IPS DF 19.7 (cell line): Measurements from ENCODE around the gene RANBP17.

ENCODE experiments used
- DNase-seq: peaks from one replicate; pipeline ENCODE4 v3.0.0-alpha.2; 2013; ENCODE audit warnings: low read depth, low spot score

The RANBP17 gene

DNA sequence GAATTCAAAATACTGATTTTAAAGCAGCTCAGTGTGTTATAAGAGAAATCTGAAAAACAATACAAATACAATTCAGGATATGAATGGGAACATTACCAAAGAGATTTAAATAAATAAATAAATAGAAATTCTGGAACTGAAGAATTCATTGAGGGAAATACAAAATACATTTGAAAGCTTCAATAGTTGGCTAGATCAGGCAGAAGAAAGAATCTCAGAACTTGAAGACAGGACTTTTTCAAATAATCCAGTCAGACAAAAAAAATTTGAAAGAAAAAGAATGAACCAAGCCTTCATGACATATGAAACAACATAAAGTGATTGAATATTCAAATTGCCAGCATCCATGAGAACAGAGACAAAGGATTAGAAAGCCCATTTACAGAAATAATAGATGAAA is 387.6 kb downstream of the RANBP17 start:
- DNase-seq: no peak

DNA sequence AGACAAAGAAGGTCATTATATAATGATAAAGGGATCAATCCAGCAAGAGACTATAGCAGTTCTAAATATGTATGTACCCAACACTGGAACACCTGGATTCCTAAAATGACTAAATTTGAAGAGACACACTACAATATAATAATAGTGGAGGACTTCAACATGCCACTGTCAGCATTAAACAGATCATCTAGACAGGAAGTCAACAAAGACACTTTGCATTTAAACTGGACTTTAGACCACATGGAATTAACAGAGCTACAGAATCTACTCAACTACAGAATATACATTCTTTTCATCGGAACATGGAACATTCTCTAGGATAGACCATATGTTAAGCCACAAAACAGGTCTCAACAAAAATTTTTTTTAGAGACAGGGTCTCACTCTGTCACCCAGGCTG is 388.9 kb downstream of the RANBP17 start:
- no peak for DNase-seq

DNA sequence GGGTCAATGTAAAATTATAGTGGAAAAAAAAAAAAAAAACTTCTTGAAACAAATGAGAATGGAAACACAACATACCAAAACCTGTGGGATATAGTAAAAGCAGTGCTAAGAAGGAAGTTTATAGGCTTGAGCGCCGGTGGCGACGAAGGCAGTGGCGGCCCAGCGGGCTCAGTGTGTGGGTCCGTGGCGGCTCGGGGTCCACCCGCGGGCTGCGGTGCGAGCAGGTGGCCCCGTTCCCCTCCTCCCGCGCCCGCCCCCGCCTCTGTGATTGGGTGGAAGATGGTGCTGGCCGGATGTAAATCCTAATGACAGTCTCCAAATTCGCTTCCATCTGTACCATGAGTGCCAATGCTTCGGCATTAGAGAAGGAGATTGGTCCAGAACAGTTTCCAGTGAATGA is 389.7 kb downstream of the RANBP17 start:
- no peak for DNase-seq

DNA sequence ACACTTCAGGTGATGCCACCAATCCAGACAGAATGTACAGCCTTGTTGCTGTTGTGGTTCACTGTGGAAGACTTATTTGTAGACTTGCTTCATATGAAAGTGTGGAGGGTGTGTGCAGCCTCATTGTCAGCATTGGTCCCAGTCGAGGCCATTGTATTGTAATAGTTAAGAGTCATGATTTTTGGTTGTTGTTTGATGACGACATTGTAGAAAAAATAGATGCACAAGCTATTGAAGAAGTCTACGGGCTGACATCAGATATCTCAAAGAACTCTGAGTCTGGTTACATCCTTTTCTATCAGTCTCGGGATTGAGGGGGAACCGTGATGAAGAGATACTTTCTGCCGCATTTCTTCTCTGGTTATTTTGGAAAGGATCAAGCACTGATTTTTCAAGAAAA is 390.9 kb downstream of the RANBP17 start:
- no peak for DNase-seq

DNA sequence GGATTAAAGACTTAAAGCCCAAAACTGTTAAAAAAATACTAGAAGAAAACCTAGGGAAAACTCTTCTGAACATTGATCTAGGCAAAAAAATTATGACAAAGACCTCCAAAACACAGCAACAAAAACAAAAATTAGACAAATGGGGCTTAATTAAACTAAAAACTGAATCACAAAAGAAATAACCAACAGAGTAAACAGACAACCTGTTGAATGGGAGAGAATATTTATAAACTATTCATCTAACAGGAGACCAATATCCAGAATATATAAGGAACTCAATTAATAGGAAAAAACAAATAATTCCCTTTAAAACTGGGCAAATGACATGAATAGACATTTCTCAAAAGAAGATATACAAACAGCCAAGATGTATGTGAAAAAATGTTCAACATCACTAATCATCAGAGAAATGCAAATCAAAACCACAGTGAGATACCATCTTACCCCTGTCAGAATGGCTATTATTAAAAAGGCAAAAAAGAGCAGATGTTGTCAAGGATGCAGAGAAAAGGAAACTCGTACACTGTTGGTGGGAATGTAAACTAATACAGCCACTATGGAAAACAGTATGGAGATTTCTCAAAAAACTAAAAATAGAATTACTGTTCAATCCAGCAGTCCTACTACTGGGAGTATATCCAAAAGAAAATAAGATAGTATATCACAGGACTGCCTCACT is 397.1 kb downstream of the RANBP17 start:
- no peak for DNase-seq

DNA sequence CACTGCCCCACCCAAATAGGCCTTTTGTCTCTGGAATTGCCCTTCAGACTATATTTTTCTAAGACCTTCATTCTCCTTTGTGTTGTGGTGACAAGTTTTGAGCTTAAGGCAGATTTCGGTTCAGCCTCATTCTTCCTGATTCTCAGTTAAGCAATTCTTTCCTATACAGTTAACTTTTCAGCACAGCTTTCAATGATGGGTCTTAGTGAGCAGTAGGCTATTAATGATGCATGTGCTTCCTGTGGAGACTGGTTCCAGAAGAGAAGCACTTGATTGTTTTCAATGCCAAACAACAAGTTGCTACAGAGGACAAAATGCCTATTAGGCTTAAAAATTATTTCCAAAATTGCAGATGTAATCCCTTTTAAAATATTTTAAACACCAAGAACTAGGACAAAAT is 399.5 kb downstream of the RANBP17 start:
- DNase-seq: no peak

DNA sequence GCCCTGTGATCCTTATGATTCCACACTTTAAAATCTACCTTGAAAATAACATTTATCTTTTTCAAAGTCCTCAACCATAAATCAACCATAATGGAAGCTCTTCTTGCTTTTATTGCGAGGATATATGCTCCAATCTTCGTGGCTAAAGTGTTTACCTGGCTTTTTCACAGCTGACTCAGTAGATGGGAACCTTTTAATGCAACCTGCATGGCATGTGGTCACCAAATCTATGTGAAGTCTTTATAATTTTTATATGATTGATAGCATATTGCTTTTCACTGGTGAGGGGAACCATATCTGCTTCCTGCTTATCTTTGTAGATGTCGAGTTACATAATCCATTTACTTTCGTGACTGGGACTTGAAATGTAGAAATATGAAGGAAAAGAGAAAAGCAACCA is 400.1 kb downstream of the RANBP17 start:
- DNase-seq: no peak

DNA sequence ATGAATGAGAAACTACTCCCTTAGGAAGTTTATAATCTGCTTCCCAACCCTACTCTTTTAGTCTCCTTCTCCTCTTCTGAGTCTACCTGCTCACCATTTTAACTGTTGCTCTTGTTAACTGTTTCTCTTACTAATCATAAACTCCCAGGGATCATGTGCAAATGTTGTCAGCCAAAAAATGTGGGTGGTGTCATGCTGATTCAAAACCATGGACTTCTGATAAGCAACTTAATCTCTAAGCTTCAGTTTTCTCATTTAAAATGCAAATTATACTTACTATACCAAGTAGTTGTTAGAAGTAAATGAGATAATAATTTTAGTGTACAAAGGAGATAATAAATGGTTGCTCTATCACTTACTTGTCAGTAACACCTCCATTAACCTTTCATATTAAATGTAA is 401.4 kb downstream of the RANBP17 start:
- no peak for DNase-seq

DNA sequence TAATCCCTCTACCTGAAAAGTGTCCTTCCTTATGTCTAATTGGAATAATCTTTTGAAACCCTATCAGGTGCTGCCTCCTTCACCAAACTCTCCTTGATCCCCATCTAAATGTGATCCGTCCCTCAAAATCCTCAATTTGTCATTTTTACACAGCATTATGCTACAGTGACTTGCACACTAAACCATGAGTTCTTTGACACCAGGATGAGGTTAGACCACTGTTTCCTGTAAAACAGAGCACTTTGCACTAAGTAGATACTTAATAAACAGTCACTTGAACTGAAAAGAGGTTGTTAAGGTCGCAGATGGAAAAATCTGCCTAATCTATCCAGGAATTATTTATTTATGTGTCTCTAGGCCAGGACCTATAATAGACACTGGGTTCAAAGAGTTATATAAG is 403.0 kb downstream of the RANBP17 start:
- DNase-seq: no peak

DNA sequence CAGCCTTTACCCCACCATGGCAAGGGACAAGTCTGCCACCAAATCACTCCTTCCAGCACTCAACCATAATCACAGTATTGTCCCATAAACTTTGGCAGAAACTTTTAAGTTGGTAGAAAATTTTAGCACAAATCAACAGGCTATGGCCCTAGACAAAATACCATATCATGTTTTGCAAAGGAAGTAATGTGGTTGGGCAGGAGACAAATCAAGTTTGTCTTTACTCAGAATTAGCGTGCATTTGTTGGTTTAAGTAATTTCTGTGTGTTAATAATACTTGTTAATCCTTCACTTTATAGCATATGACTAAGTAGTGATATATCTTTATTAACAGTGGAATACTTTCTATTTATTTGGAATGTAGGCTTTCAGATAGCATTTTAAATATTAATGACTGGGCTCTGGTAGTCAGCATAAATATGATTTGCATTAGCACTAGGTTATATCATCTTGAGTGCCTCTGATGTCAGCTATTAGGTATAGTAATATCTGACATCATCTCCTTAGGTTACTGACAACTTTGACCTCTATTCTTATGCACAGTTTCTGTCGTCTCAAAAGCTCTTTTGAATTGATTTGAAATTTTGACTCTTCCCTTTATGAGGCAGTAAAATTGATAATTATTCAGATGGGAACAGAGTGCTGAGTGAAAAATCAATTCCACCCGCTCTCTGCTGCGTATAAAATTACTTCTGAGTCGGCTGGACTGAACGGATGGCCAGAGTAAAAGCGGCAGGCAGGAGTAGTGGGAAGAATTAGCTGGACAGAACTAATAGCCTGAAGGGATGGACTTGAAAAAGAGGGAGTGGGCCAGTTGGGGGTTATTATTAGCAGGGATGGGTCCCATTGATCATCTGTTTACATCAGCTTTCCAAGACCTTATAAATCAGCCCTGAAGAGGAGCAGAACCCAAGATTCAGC is 407.1 kb downstream of the RANBP17 start:
- no peak for DNase-seq

DNA sequence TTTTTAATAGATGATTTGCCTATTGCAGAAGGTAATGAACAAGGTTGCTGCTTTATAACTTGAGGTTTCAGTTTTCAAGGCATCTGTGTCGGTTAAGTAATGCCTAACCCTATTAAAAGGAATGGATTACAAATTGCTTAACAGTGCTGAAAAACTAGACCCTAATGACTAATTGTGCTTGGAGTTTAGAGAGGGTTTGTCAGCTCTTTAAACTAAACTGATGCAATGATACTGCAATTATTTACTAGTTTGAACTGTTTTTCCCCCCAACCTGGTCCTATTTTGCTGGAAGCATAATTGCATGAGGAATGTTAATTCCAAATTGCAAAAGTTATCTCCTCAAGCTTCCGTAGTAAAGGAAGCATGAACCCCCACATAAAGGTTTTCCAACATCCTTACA is 407.9 kb downstream of the RANBP17 start:
- DNase-seq: no peak

DNA sequence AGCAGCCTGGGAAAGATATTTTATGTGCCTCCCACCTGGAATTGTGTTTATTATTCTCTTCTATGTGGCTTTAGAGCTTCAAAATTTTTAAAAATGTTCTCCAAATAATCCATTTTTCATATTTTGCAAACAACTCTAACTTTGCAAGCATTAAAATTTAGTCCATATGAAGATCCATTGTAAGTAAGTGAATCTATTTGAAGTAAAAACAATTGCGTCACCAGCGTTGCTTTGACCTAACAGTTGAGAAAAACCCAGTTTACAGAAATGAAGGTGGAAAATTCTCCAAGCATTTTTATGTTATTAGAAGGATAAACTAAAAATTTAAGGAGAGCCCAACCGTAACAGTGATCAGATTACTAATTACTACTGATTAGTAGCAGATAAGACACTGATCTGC is 408.3 kb downstream of the RANBP17 start:
- DNase-seq: no peak

DNA sequence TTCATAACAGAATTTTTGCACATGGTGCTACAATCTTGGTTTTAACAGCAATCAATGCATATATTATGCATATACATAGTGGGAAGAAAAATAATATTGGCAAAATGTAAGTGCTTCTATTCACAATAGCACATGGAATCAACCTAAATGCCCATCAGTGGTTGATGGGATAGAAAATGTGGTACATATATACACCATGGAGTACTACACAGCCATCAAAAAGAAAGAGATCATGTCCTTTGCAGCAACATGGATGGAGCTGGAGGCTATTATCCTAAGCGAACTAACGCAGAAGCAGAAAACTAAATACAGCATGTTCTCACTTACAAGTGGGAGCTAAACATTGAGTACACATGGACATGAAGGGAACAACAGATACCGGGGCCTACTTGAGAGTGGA is 410.0 kb downstream of the RANBP17 start:
- DNase-seq: no peak

DNA sequence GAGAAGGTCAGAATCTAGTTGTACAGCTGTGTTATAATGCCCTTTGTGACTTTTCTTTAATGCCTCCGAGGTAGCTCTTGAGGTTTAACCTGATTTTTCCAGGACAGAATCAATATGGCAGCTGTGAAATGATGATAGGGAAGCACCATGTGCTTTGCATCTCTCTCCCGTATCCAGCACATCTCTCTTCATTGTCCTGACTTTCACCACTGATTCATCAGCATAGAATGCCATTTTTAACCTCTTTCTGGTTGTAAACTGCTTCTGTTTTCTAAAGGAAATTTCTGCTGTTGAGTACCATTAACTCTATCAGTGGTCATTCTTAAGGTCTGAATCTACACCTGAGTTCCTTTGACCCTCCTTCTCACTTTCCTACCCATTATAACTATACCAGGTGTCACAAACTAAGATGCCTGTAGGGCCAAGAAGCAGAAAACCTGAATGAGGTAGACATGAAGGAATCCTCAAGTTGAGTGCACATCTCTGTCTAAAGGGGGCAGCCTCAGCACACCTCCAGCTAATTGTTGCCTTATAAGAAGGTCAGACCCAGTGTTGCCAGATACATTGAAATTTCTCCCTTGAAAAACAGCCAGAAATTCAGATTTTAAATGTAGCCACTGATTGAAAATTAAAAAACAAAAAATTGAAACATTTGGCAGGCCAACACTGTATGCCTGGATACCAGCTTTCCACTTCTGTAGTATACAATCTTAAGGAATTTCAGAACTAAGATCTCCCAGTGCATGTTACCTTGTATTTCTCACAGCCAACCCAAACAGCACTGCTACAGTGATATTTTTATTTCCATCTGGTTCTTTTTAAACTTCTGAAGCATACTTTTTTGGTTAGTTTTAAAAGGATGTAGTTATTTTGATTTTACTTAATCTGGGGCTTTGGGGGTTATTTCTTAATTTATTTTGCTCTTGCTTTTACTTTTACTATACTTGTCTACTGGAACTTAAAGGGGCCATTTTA is 411.5 kb downstream of the RANBP17 start:
- DNase-seq: peak; percentile 33

DNA sequence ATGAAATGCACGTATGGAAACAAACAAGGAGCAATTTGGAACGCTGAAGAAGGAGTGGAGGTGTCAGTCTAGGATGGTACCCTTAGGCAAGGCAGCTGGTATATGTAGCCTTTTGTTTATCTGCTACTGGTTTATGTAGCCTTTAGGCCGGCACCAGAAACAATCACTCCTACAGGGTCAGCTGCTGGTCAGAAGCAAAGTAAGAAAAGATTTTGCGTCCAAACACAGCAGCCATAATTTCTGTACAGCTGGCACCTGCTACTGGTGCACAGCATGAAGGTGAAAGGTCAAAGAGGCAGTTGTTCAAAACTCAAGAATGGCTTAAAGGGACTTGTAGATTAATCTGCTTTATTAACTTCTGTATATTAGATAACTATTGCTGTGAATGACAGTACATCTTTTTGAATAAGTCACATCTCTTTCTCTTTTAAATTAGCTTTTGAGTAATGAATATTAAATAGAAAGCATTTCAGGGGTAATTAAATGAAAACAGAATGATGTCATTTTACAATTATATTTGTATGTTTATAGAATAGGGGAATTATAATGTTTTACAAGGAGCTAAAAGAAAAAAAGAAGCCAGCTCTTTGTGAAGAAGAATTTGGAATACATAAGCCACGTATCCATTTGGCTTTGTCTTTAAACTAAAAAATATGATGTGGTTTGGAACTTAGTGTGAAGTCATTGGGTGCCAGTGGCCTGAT is 414.2 kb downstream of the RANBP17 start:
- DNase-seq: no peak

DNA sequence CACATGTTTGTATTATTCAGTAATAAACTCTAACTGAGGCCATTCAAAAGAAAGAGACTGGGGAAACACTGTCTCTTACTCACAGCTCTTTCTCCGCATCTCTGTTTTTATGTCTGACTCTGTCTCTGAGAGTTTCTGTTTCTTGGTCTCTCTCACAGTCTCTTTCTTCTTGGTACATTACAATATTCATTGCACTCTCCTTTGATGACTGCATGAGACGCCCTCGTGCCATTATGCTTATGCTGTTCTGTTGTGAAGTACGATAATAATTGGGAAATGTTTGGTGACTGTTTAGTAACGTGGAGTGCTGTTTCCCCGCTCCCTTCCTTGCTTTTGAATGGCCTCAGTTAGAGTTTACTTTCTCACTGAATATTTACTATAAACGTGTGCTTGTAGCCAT is 421.9 kb downstream of the RANBP17 start:
- no peak for DNase-seq

DNA sequence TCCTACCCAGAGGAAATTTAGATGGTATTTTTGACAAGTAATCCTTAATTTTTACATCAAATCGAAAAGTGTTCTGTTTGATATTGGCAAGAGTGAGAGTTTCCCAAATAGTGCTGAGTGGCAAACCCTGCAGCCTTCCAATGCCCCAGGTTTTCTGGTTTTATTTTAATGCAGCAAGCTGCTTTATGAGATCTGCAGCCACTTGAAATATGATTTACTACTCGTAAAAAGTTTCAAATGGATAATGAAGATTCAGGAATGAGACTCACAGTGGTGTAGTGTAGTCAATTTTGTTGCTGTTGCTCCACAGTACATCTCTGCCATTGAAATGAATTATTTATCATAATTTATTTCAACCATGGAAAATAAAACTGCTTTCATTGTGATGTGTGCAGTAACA is 423.6 kb downstream of the RANBP17 start:
- DNase-seq: no peak

DNA sequence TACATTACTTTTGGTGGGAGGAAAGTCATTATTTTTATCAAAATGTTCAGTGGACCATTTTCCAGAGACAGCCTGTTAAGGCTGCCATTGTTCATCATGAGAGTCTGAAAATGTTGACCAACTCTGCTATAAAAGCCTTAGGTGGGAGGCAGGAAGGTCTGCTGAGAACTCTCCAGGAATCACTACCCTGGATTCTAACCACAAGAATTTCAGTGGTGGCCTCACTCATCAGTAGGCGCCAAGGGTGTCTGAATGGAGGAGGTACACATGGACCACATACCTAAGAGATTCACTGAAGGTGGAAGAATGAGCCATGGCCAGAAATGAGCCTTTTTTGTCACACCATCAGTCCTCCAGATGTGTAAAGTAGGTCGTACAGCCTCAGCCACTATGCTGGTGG is 426.2 kb downstream of the RANBP17 start:
- DNase-seq: no peak

DNA sequence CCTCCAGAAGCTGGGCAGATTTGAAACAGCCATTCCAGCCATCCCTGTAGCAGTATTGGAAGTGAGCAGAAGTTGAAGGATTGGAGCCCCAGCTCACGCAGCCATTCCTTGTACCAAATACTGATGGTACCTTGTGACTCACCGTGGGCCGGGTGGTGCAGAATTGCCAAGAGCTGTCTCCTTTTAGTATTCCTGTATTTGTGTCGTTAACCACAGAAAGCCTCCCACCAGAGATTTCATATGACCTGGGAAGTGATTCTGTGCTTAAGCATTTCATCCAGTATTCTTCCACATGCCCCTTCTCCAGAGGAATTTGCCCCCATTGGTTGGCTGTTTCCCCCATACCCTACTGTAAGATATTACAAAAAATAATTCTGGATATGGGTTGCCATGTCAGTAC is 429.6 kb downstream of the RANBP17 start:
- no peak for DNase-seq

DNA sequence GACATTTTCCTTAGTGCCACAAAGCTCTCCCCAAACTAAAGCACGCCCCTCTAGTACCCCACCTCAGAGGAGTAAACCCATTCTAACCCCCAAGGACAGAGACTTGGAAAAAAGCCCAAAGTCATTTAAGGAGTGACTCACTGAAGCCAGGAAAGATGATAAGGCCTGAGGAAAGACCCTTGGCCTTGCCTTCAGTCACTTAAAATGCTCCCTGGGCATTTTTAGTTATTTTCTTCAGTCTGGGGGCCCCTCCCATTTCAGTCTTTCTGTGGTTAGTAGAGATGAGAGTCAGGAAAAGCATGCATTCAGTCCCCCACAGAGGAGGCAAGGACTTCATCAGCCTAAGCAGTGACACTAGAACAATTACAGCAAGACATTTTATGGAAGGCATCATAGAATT is 433.5 kb downstream of the RANBP17 start:
- DNase-seq: no peak

DNA sequence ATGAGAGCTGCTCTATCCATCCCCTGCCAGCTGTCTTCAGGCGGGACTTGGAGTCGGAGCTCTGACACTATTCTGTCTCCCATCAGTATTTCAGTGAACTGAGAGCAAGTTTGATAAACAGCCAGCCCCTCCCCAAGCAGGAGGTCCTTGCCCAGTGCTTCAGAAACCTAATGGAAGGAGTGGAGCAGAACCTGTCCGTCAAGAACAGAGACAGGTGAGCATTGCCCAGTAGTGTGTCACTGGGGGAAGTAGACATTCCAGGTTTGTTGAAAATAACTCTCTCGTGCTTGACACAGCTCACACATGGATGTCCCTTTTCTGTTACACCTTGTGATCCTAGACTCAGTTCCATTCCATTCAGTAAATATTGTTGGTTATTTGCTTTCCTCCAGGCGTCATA is 434.0 kb downstream of the RANBP17 start:
- no peak for DNase-seq
